Hepatocyte (in vitro differentiated cells): Measurements from ENCODE around the gene CSRP2. TPM values are rescaled to one million over a fixed set of nuclear protein-coding genes. Genes with fewer than 3 reads are reported as not detected.

Experiments used
- DNase-seq: peaks from one replicate; pipeline ENCODE4 v3.0.0-alpha.2; 2016; ENCODE audit warnings: low spot score
- H2AFZ ChIP-seq: fragments of 200-600 bp; sonication (generic); 2 replicates; pipeline ENCODE4 v1.6.0; 2016; ENCODE audit warnings: antibody characterized with exemption, mild to moderate bottlenecking
- H3K27ac ChIP-seq: fragments of 200-600 bp; sonication (generic); 2 replicates; pipeline ENCODE4 v1.5.1; 2016; ENCODE audit warnings: mild to moderate bottlenecking
- H3K27me3 ChIP-seq: fragments of 200-600 bp; sonication (generic); 2 replicates; pipeline ENCODE4 v1.6.1; 2016
- H3K36me3 ChIP-seq: fragments of 200-600 bp; sonication (generic); replicated peaks from 2 replicates; pipeline ENCODE4 v1.5.1; 2016; ENCODE audit warnings: low read depth; ENCODE audit not compliant: insufficient read depth
- H3K4me1 ChIP-seq: fragments of 200-600 bp; sonication (generic); 2 replicates; pipeline ENCODE4 v1.5.1; 2016; ENCODE audit warnings: mild to moderate bottlenecking, moderate library complexity; ENCODE audit not compliant: insufficient read depth
- H3K4me2 ChIP-seq: fragments of 200-600 bp; sonication (generic); 2 replicates; pipeline ENCODE4 v1.6.0; 2016
- H3K4me3 ChIP-seq: fragments of 200-600 bp; sonication (generic); 2 replicates; pipeline ENCODE4 v1.5.1; 2016; ENCODE audit warnings: mild to moderate bottlenecking
- H3K79me2 ChIP-seq: fragments of 200-600 bp; sonication (generic); 2 replicates; pipeline ENCODE4 v1.6.0; 2017; ENCODE audit warnings: mild to moderate bottlenecking
- H3K9me2 ChIP-seq: fragments of 200-600 bp; sonication (generic); replicated peaks from 2 replicates; pipeline ENCODE4 v1.6.0; 2017; ENCODE audit warnings: mild to moderate bottlenecking; ENCODE audit not compliant: insufficient read depth
- H3K9me3 ChIP-seq: fragments of 200-600 bp; sonication (generic); 2 replicates; pipeline ENCODE4 v1.5.1; 2016; ENCODE audit warnings: low read depth, mild to moderate bottlenecking
- H4K20me1 ChIP-seq: fragments of 200-600 bp; sonication (generic); 2 replicates; pipeline ENCODE4 v1.6.0; 2016; ENCODE audit warnings: mild to moderate bottlenecking; ENCODE audit not compliant: insufficient read depth, poor library complexity, severe bottlenecking
- EZH2 ChIP-seq: fragments of 200-600 bp; sonication (generic); IDR thresholded peaks from 2 replicates; pipeline ENCODE4 v1.6.1; 2016; ENCODE audit warnings: antibody characterized with exemption, mild to moderate bottlenecking, borderline replicate concordance
- EZH2phosphoT487 ChIP-seq: fragments of 200-600 bp; sonication (generic); IDR thresholded peaks from one replicate; pipeline ENCODE4 v1.6.1; 2018; ENCODE audit warnings: antibody characterized with exemption, mild to moderate bottlenecking, low read depth, moderate library complexity; ENCODE audit not compliant: unreplicated experiment, severe bottlenecking
- WGBS: methylation state at CpG from one replicate; pipeline ENCODE4 v1.1.6; 2016; ENCODE audit warnings: low lambda C conversion rate; ENCODE audit errors: missing lambda C conversion rate; 5-methylcytosine and 5-hydroxymethylcytosine counted together
- polyA plus RNA-seq: library from polyadenylated mRNA; unstranded; fragments of >200 nt; fragmentation: Nextera tagmentation; extraction: Ambion mirVana; gene quantifications from 2 replicates; pipeline ENCODE4 v1.2.1, GENCODE V29; 2016
- total RNA-seq: library from RNA; depleted of rRNA; stranded (reverse); fragments of >200 nt; gene quantifications from 2 replicates; pipeline ENCODE4 v1.2.3, GENCODE V29; 2014
- TF ChIP-seq, protein P1 (sequence below): fragments of 200-600 bp; sonication (generic); IDR thresholded peaks from 2 replicates; pipeline ENCODE4 v1.5.1; 2016; ENCODE audit warnings: antibody characterized with exemption, mild to moderate bottlenecking; ENCODE audit not compliant: poor library complexity

CSRP2 gene
- total and polyA plus RNA-seq, 2 experiments from 2014 or later = 92.1 to 110 TPM

- 93% methylated on average over 4 of the region's 4 CpGs for WGBS
- no peak overlapping the region for H3K4me2 ChIP-seq
- H3K36me3 ChIP-seq = no peaks in the 10 kb centered on the region
- no peaks in the 10 kb centered on the region for H4K20me1 ChIP-seq
- no peak overlapping the region for H3K27ac ChIP-seq
- H3K79me2 ChIP-seq = peaks cover 3% of the 10 kb centered on the region
- no peaks in the 10 kb centered on the region for H3K9me3 ChIP-seq
- DNase-seq = no peak
- no peaks in the 10 kb centered on the region for H3K9me2 ChIP-seq
- H2AFZ ChIP-seq = no peak overlapping the region
- H3K27me3 ChIP-seq = no peaks in the 10 kb centered on the region
- TF ChIP-seq EZH2phosphoT487 = no peak
- TF ChIP-seq, protein P1, sequence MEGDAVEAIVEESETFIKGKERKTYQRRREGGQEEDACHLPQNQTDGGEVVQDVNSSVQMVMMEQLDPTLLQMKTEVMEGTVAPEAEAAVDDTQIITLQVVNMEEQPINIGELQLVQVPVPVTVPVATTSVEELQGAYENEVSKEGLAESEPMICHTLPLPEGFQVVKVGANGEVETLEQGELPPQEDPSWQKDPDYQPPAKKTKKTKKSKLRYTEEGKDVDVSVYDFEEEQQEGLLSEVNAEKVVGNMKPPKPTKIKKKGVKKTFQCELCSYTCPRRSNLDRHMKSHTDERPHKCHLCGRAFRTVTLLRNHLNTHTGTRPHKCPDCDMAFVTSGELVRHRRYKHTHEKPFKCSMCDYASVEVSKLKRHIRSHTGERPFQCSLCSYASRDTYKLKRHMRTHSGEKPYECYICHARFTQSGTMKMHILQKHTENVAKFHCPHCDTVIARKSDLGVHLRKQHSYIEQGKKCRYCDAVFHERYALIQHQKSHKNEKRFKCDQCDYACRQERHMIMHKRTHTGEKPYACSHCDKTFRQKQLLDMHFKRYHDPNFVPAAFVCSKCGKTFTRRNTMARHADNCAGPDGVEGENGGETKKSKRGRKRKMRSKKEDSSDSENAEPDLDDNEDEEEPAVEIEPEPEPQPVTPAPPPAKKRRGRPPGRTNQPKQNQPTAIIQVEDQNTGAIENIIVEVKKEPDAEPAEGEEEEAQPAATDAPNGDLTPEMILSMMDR = no peak
- no peak for TF ChIP-seq EZH2
- no peak overlapping the region for H3K4me3 ChIP-seq
- no peaks in the 10 kb centered on the region for H3K4me1 ChIP-seq
These were observed 23.5 kb downstream of the CSRP2 start for GRCh38 chr12:76855271-76855670.

DNA sequence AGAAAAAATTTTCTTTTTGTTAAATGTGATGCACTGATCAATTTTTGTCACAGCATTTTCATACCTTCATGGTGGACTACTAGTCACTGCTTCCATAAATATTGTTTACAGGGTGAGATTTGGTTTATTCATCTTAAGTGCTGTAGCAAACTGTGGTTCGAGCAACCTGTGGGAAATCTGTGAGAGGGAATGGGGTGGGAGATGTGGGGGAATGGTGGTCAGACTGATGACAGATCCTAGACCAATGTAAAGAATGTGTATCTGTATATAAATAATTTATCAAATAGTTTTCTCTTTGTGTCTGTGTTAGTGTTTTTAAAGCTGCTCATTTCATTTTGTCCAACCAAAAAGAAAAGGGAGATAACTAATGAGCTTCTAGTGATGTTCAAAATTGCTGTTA lies 26.7 kb downstream of the CSRP2 start:
- WGBS = 97% methylated on average over 1 of the region's 1 CpG
- Histone ChIP-seq H3K27ac (no peak overlapping the region), H3K36me3 (no peaks in the 10 kb centered on the region)

GRCh38 chr12:76848132-76848531 lies 30.7 kb downstream of the CSRP2 start:
- no peak for TF ChIP-seq EZH2
- DNase-seq = no peak
- H3K27ac ChIP-seq = no peak overlapping the region
- H3K4me3 ChIP-seq = no peak overlapping the region
- 92% methylated on average over 2 of the region's 2 CpGs for WGBS
- no peaks in the 10 kb centered on the region for H4K20me1 ChIP-seq
- no peaks in the 10 kb centered on the region for H3K9me3 ChIP-seq
- H3K27me3 ChIP-seq = no peaks in the 10 kb centered on the region
- no peak overlapping the region for H3K4me2 ChIP-seq
- H3K4me1 ChIP-seq = peaks cover 5% of the 10 kb centered on the region
- no peak overlapping the region for H2AFZ ChIP-seq
- no peaks in the 10 kb centered on the region for H3K36me3 ChIP-seq
- peaks cover 3% of the 10 kb centered on the region for H3K79me2 ChIP-seq
- no peaks in the 10 kb centered on the region for H3K9me2 ChIP-seq

More for the DNA sequence above, 26.7 kb downstream of the CSRP2 start:
- Histone ChIP-seq H2AFZ (no peak overlapping the region), H3K79me2 (peaks cover 3% of the 10 kb centered on the region), H3K4me1 (peaks cover 4% of the 10 kb centered on the region), H3K4me3 (no peak overlapping the region), H3K27me3 (no peaks in the 10 kb centered on the region), H4K20me1 (no peaks in the 10 kb centered on the region), H3K9me3 (no peaks in the 10 kb centered on the region), H3K9me2 (no peaks in the 10 kb centered on the region), H3K4me2 (no peak overlapping the region)
- no peak for TF ChIP-seq EZH2phosphoT487
- TF ChIP-seq EZH2 = no peak
- TF ChIP-seq, protein P1 = no peak
- DNase-seq = no peak

GRCh38 chr12:76847260-76847659 lies 31.6 kb downstream of the CSRP2 start:
- Histone ChIP-seq H4K20me1 (no peaks in the 10 kb centered on the region), H3K4me2 (peak overlapping the region; percentile 0), H3K79me2 (peaks cover 3% of the 10 kb centered on the region), H3K9me3 (no peaks in the 10 kb centered on the region), H3K4me1 (peaks cover 5% of the 10 kb centered on the region), H3K4me3 (no peak overlapping the region), H3K36me3 (no peaks in the 10 kb centered on the region), H2AFZ (no peak overlapping the region), H3K9me2 (no peaks in the 10 kb centered on the region), H3K27me3 (no peaks in the 10 kb centered on the region), H3K27ac (no peak overlapping the region)
- 57% methylated on average over 2 of the region's 2 CpGs for WGBS
- no peak for DNase-seq
- TF ChIP-seq, protein P1 = no peak
- TF ChIP-seq EZH2phosphoT487 (no peak), EZH2 (no peak)
